NCI-H2081 treated with DMSO at 0.1 percent for 48 hours (cell line): ENCODE results near the gene ZC3H13.

Source experiments
- DNase-seq: peaks from one replicate; lab custom pipeline; 2025; lab: John Stamatoyannopoulos, UW

The ZC3H13 gene

GRCh38 chr13:46063292-46063691 lies 10.7 kb upstream of the ZC3H13 start:
- no peak for DNase-seq

- no peak for DNase-seq
Measured at GRCh38 chr13:46062185-46062584, 9.6 kb upstream of the ZC3H13 start.

- no peak for DNase-seq
Measured at GRCh38 chr13:46059405-46059804, 6.9 kb upstream of the ZC3H13 start.

- DNase-seq: no peak
Measured at GRCh38 chr13:46058268-46058667, 5.7 kb upstream of the ZC3H13 start.

- DNase-seq: no peak
Measured at GRCh38 chr13:46057256-46058015, 4.9 kb upstream of the ZC3H13 start.

GRCh38 chr13:46053162-46054012 lies 841 bp upstream of the ZC3H13 start:
- DNase-seq: no peak

GRCh38 chr13:46051968-46052318 lies 603 bp downstream of the ZC3H13 start:
- no peak for DNase-seq

- no peak for DNase-seq
Measured at GRCh38 chr13:46050771-46051170, 1.8 kb downstream of the ZC3H13 start.

- DNase-seq: no peak
Measured at GRCh38 chr13:46045424-46045823, 7.1 kb downstream of the ZC3H13 start.

- no peak for DNase-seq
Measured at GRCh38 chr13:46043647-46044046, 8.9 kb downstream of the ZC3H13 start.

- DNase-seq: no peak
Measured at GRCh38 chr13:46041419-46041839, 11.1 kb downstream of the ZC3H13 start.

GRCh38 chr13:46040763-46041162 lies 11.8 kb downstream of the ZC3H13 start:
- DNase-seq: no peak

GRCh38 chr13:46039411-46040182 lies 12.9 kb downstream of the ZC3H13 start:
- no peak for DNase-seq

- DNase-seq: no peak
Measured at GRCh38 chr13:46038296-46038695, 14.2 kb downstream of the ZC3H13 start.

- DNase-seq: no peak
Measured at GRCh38 chr13:46035066-46035465, 17.5 kb downstream of the ZC3H13 start.

GRCh38 chr13:46032341-46032740 lies 20.2 kb downstream of the ZC3H13 start:
- DNase-seq: no peak

GRCh38 chr13:46031581-46032263 lies 20.8 kb downstream of the ZC3H13 start:
- no peak for DNase-seq

GRCh38 chr13:46025157-46025556 lies 27.4 kb downstream of the ZC3H13 start:
- DNase-seq: no peak

GRCh38 chr13:46022481-46022880 lies 30.1 kb downstream of the ZC3H13 start:
- no peak for DNase-seq

GRCh38 chr13:46016216-46016615 lies 36.3 kb downstream of the ZC3H13 start:
- no peak for DNase-seq

GRCh38 chr13:46015366-46015765 lies 37.2 kb downstream of the ZC3H13 start:
- no peak for DNase-seq

GRCh38 chr13:46012404-46012803 lies 40.1 kb downstream of the ZC3H13 start:
- DNase-seq: no peak
